ENCODE data around the gene TUBB6.

The TUBB6 gene

GRCh38 chr18:12315911-12316310, 7.9 kb downstream of the TUBB6 start:
- no peak for DNase-seq

GRCh38 chr18:12317664-12318333, 9.8 kb downstream of the TUBB6 start:
- no peak for DNase-seq

GRCh38 chr18:12318334-12318697, 10.3 kb downstream of the TUBB6 start:
- DNase-seq = no peak

DNA sequence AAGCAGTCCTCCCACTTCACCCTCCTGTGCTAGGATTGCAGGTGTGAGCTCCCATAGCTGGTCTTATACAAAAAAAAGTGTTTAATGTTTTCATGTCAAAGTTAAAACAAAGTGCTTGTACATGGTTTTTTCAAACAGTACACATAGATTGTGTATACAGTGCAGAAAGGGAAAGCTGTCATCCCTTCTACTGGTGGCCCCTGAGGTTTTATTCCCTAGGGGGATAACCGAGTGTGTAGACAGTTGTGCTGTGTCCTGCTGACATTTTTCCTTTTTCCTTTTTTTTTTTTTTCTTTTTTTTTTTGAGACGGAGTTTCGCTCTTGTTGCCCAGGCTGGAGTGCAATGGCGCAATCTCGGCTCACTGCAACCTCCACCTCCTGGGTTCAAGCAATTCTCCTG, 10.8 kb downstream of the TUBB6 start:
- no peak for DNase-seq

DNA sequence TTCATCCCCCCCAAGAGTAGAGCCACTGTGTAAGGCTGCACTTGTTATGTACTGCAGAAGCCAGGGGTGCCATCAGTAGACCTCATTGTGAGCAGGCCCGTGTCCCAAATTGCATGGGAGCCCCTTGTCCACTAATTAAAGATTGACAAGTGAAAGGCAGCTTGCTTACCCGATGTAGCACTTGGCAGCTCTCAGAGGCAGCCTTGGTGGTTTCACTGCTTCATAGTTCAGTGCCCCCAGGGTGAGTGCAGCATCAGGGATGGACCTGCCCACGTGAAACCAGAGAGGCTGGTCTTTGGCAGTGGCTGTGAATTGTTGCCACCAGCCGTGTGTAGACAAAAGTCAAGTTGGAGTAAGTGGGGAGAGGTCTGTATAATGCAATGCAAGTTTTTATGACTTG, 13.3 kb downstream of the TUBB6 start:
- DNase-seq = no peak

DNA sequence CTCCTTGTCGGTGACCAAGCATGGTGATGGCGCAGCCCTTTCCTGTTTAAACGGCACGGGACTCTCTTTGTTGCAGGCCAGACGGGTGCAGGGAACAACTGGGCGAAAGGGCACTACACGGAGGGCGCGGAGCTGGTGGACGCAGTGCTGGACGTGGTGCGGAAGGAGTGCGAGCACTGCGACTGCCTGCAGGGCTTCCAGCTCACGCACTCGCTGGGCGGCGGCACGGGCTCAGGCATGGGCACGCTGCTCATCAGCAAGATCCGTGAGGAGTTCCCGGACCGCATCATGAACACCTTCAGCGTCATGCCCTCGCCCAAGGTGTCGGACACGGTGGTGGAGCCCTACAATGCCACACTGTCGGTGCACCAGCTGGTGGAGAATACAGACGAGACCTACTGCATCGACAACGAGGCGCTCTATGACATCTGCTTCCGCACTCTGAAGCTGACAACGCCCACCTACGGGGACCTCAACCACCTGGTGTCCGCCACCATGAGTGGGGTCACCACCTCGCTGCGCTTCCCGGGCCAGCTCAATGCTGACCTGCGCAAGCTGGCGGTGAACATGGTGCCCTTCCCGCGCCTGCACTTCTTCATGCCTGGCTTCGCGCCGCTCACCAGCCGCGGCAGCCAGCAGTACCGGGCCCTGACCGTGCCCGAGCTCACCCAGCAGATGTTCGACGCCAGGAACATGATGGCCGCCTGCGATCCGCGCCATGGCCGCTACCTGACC, 17.1 kb downstream of the TUBB6 start:
- DNase-seq = no peak

GRCh38 chr18:12325726-12326245, 17.7 kb downstream of the TUBB6 start:
- no peak for DNase-seq

GRCh38 chr18:12326711-12327460, 18.8 kb downstream of the TUBB6 start:
- DNase-seq = no peak

DNA sequence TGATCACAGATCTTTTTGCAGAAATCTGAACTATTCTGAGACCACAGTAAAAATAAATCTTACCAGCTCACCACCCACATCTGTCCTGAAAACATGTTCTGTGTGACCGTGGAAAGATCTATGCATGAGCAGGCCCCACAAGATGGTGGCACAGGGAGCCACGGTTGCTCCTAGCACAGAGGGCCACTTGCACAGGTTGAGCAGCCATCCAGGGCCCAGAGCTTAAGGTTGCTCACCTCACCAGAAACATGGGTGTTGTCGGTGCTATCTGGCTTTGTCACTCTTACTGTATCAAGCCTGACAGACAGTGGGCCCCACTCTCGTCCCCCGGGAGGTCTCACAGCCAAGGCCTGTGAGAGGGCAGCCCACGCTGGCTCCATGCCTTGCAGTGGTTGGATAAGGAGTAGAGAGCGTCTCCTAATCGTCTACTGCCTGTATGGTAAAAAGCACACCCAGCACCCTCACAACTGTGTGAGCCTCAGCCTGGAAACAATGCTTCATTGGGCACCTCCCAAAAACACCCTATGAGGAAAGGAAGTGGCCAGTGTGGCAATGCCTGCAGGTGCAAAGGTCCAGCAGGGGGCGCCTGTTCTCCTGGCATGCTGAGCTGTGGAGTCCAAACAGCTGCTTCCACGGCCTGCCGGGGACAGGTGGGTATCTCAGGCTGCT, 19.6 kb downstream of the TUBB6 start:
- peak; percentile 71 for DNase-seq

GRCh38 chr18:12328179-12328823, 20.3 kb downstream of the TUBB6 start:
- no peak for DNase-seq

GRCh38 chr18:12329125-12329698, 21.2 kb downstream of the TUBB6 start:
- DNase-seq = no peak

DNA sequence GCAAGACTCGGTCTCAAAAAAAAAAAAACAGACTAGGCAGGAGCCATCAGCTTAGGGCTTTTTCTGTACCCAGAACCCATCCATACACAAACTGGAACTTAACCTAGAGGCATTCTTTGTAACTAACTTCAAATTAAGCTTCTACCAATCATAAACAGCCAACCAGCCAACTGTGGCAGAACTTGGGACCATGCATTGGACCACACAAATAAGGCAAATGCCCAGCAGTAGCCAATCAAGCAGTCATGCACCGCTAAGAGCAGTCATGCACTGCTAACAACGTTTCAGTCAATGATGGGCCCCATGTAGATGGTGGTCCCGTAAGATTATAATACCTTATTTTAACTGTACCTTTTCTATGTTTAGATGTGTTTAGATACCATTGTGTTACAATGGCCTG, 22.7 kb downstream of the TUBB6 start:
- DNase-seq = no peak

DNA sequence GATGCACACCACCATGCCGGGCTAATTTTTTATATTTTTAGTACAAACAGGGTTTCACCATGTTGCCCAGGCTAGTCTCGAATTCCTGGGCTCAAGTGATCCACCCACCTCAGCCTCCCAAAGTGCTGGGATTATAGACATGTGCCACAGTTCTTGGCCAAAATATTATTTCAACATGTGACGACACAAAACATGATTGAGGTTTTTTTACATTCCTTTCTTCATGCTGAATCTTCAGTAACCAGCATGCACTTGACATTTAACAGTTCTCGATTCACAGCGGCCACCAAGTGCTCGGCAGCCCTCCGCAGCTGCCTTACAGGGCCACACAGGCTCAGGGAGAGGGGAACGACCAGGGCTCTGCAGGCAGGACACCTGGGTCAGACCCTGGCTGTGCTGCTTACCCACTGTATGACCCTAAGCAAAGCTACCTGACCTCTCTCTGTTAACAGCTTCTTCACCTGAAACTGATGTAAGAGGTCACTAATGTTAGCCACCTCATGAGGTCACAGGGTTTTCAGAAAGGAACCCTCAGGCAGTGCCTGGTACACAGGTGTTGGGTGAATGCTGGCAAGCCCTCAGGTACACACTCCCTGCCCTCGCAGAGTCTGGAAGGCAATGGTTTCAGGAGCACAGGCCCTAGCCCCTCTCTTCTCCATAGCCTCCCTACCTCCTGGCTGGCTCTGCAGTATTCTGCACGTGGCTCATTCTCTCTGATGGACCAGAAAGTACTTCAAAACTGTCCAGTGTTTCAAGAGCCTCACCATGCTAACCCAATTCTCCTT, 25.7 kb downstream of the TUBB6 start:
- no peak for DNase-seq

DNA sequence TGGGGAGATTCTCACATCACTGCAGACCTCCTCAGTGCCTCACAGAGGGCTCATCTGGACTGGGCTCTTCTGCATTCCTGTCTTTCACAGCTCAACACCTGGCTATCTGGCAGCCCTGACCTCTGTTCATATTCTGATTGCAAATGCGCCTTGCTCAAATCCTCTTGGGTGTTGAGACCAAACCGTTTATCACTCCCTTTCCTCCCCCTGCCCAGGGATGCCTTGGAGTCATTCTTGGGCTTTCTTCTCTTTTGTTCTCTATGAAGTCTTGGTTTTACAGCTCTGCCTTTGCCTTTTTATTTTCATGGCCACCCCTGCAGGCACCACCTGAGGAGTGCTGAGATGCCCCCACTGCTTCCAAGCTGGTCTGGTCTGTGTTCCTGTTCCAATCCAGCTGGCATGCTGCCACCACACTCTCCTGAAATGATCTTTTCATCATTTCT, 26.3 kb downstream of the TUBB6 start:
- DNase-seq = no peak

DNA sequence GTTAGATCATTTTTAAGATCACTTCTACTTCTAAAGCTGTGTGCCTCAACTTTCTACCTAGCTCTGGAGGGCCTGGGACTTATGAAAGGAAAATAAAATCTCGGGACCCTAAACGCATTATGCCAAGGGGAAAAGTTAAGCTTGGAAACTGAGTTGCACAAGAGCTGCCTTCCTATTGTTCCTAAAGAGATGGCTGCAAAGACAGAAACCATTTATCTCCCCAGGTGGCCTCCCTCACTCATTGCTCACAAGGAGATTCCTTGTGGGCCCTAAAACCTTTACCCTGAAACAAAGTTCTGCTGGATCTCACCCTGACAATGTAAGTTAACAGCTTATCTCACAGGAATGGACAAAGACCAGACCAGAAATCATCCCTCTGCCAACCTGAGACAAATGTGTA, 26.8 kb downstream of the TUBB6 start:
- DNase-seq = no peak

GRCh38 chr18:12335503-12335902, 27.5 kb downstream of the TUBB6 start:
- no peak for DNase-seq

- no peak for DNase-seq
Measured at GRCh38 chr18:12336171-12336613, 28.2 kb downstream of the TUBB6 start.

- no peak for DNase-seq
Measured at GRCh38 chr18:12336887-12337286, 28.8 kb downstream of the TUBB6 start.

- no peak for DNase-seq
Measured at GRCh38 chr18:12338382-12338781, 30.3 kb downstream of the TUBB6 start.

DNA sequence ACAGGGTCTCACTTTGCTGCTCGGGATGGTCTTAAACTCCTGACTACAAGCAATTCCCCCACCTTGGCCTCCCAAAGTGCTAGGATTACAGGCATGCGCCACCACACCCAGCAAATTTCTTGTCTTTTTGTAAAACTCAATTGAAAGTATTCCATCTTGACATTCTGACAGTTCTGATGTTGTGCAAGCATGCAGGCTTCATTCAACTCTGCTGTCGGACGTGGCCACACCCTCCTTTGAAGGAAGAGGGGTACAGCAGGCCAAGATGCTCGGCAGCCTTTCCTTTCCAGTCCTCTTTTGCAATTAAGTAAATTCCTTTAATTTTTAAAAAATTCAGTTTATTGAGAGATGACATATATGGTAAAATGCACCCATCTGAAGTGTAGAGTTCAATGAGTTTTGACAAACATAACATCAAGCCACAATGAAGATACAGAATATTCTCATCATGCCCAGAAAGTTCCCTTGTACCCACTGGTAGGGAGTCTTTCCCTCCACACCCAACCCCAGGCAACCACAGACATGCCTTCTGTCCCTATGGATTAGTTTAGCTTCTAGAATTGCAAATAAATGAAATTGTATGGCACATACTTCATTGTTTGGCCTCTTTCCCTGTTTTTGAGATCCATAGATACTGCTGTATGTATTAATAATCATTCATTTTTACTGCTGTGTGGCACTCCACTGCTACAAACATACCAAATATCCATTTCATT, 33.1 kb downstream of the TUBB6 start:
- no peak for DNase-seq

DNA sequence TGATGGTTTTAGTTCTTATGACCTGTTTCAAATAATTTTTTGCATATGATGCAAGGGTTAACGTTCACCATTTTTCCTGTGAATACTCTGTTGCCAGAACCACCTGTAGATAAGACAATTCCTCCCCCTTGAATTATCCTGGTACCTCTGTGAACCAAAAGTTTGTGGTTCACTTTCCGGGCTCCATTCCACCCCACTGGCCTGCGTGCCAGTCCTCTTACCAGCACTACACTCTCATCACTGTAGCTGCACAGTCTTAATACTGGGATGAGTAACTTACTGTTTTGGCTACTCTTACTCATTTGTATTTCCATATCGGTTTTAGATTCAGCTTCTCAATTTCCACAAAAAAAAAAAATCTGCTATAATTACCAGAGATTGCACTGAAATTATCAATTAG, 34.6 kb downstream of the TUBB6 start:
- no peak for DNase-seq

All from right forelimb (tissue), 1 donor.